HepG2 (cell line): ENCODE results near the gene PIGV. TPM values are rescaled to one million over a fixed set of nuclear protein-coding genes. Genes with fewer than 3 reads are reported as not detected.
A peak's percentile ranks its signal among the peaks of the same experiment; 100 is the strongest.

Experiments
- DMAP1 ChIP-seq: IDR thresholded peaks from 2 replicates; pipeline ENCODE4 v1.6.1; 2016
- GABPA ChIP-seq, 2 experiments: IDR thresholded peaks; 2 replicates each; pipeline ENCODE4 v1.6.1; 2011 to 2016; ENCODE audit warnings: low read depth in 2 of 2, low read length in 1 of 2, missing biosample characterization in 1 of 2, missing genetic modification characterization in 1 of 2
- ISL2 ChIP-seq: sonication (generic); formaldehyde crosslinking; IDR thresholded peaks from 2 replicates; pipeline ENCODE4 v1.5.0; 2020; ENCODE audit warnings: missing genetic modification reagents
- JUNB ChIP-seq: sonication (generic); formaldehyde crosslinking; IDR thresholded peaks from 2 replicates; pipeline ENCODE4 v1.8.0; 2022; ENCODE audit warnings: missing genetic modification reagents, mild to moderate bottlenecking, borderline replicate concordance
- KDM2A ChIP-seq: sonication (generic); formaldehyde crosslinking; IDR thresholded peaks from 2 replicates; pipeline ENCODE4 v1.4.0; 2020; ENCODE audit warnings: low read depth, missing genetic modification reagents, borderline replicate concordance
- MTA1 ChIP-seq: sonication (generic); formaldehyde crosslinking; IDR thresholded peaks from 2 replicates; pipeline ENCODE4 v1.4.0; 2020; ENCODE audit warnings: missing genetic modification reagents, mild to moderate bottlenecking, borderline replicate concordance
- NONO ChIP-seq, 2 experiments: fragments of 450-650 bp in 1 of 2; sonication (generic) in 1 of 2; formaldehyde crosslinking in 1 of 2; IDR thresholded peaks in 1 of 2; conservative IDR thresholded peaks in 1 of 2; 2 replicates each; pipeline versions ENCODE4 v1.6.1 to v1.8.0; 2017 to 2022; ENCODE audit warnings: mild to moderate bottlenecking in 1 of 2, missing genetic modification reagents in 1 of 2, moderate library complexity in 1 of 2
- NR1H2 ChIP-seq: sonication (generic); formaldehyde crosslinking; IDR thresholded peaks from 2 replicates; pipeline ENCODE4 v1.8.1; 2022; ENCODE audit warnings: low read depth, missing genetic modification reagents, borderline replicate concordance
- SIX1 ChIP-seq: sonication (generic); formaldehyde crosslinking; IDR thresholded peaks from 2 replicates; pipeline ENCODE4 v1.4.0; 2020; ENCODE audit warnings: missing genetic modification reagents, borderline replicate concordance
- SOX5 ChIP-seq: IDR thresholded peaks from 2 replicates; pipeline ENCODE4 v1.6.1; 2016; ENCODE audit warnings: borderline replicate concordance
- SP140L ChIP-seq: sonication (generic); formaldehyde crosslinking; IDR thresholded peaks from 2 replicates; pipeline ENCODE4 v1.4.0; 2020; ENCODE audit warnings: missing genetic modification reagents, borderline replicate concordance
- SP2 ChIP-seq: sonication (generic); formaldehyde crosslinking; IDR thresholded peaks from 2 replicates; pipeline ENCODE4 v1.5.1; 2020; ENCODE audit warnings: mild to moderate bottlenecking, missing genetic modification reagents
- TOPORS ChIP-seq: sonication (generic); formaldehyde crosslinking; IDR thresholded peaks from 2 replicates; pipeline ENCODE4 v1.8.0; 2023; ENCODE audit warnings: mild to moderate bottlenecking, missing genetic modification reagents
- ZBTB37 ChIP-seq: sonication (generic); formaldehyde crosslinking; IDR thresholded peaks from 2 replicates; pipeline ENCODE4 v1.4.0; 2020; ENCODE audit warnings: mild to moderate bottlenecking, missing genetic modification reagents
- ZNF496 ChIP-seq: sonication (generic); formaldehyde crosslinking; IDR thresholded peaks from 2 replicates; pipeline ENCODE4 v1.8.1; 2023; ENCODE audit warnings: mild to moderate bottlenecking, moderate library complexity, missing genetic modification reagents; ENCODE audit not compliant: insufficient replicate concordance
- ZNF567 ChIP-seq: sonication (generic); formaldehyde crosslinking; IDR thresholded peaks from 2 replicates; pipeline ENCODE4 v1.8.1; 2023; ENCODE audit warnings: mild to moderate bottlenecking, missing genetic modification reagents, borderline replicate concordance
- ZNF598 ChIP-seq: sonication (generic); formaldehyde crosslinking; IDR thresholded peaks from 2 replicates; pipeline ENCODE4 v1.5.1; 2020; ENCODE audit warnings: mild to moderate bottlenecking, missing genetic modification reagents, borderline replicate concordance
- ZNF616 ChIP-seq: sonication (generic); formaldehyde crosslinking; IDR thresholded peaks from 2 replicates; pipeline ENCODE4 v1.5.0; 2020; ENCODE audit warnings: low read depth, mild to moderate bottlenecking, missing genetic modification reagents
- ZNF782 ChIP-seq: sonication (generic); formaldehyde crosslinking; IDR thresholded peaks from 2 replicates; pipeline ENCODE4 v1.4.0; 2020; ENCODE audit warnings: missing genetic modification reagents, mild to moderate bottlenecking, borderline replicate concordance
- ZNF816 ChIP-seq: sonication (generic); formaldehyde crosslinking; IDR thresholded peaks from 2 replicates; pipeline ENCODE4 v1.8.0; 2022; ENCODE audit warnings: missing genetic modification reagents, mild to moderate bottlenecking, borderline replicate concordance
- ZNF891 ChIP-seq: sonication (generic); formaldehyde crosslinking; IDR thresholded peaks from 2 replicates; pipeline ENCODE4 v1.5.0; 2020; ENCODE audit warnings: mild to moderate bottlenecking, missing genetic modification reagents
- ZSCAN30 ChIP-seq: sonication (generic); formaldehyde crosslinking; IDR thresholded peaks from 2 replicates; pipeline ENCODE4 v1.5.0; 2020; ENCODE audit warnings: mild to moderate bottlenecking, missing genetic modification reagents
- polyA plus RNA-seq, 8 experiments: library from polyadenylated mRNA; depleted of rRNA in 3 of 8; stranded (reverse) in 7 of 8; unstranded in 1 of 8; fragments of >200 nt; fragmentation: Illumina TruSeq in 4 of 8; extraction: Trizol in 4 of 8; gene quantifications; 2 replicates each; pipeline versions ENCODE4 v1.2.1 to v1.2.3, GENCODE V29; 2011 to 2016; ENCODE audit warnings: low read depth in 4 of 8, missing spikeins in 1 of 8, mixed read lengths in 1 of 8; ENCODE audit not compliant: insufficient read depth in 1 of 8
- total RNA-seq, 5 experiments: library from RNA; depleted of rRNA; stranded (reverse); fragments of >200 nt; fragmentation: Illumina TruSeq; extraction: Trizol; gene quantifications; 2 replicates each; pipeline ENCODE4 v1.2.3, GENCODE V29; 2016; ENCODE audit warnings: low read depth in 1 of 5
- TF ChIP-seq, protein P1 (sequence below): sonication (generic); formaldehyde crosslinking; IDR thresholded peaks from 2 replicates; pipeline ENCODE4 v1.4.0; 2020; ENCODE audit warnings: missing genetic modification reagents, borderline replicate concordance
- TF ChIP-seq, protein P2 (sequence below): sonication (generic); formaldehyde crosslinking; IDR thresholded peaks from 2 replicates; pipeline ENCODE4 v1.5.0; 2020; ENCODE audit warnings: missing genetic modification reagents
- TF ChIP-seq, protein P3 (sequence below): sonication (generic); formaldehyde crosslinking; IDR thresholded peaks from 2 replicates; pipeline ENCODE4 v1.8.0; 2022; ENCODE audit warnings: missing genetic modification reagents, low read depth, mild to moderate bottlenecking, borderline replicate concordance

Gene PIGV
- total and polyA plus RNA-seq, 2 of the 13 experiments (the other 11 are each of a cell fraction or from before 2014, with no cell fraction given), result 13.5 to 22.7 TPM

- TF ChIP-seq SP140L (no peak), ZNF782 (CRISPR knock-in tag) (no peak), TOPORS (CRISPR knock-in tag) (no peak), ZNF567 (CRISPR knock-in tag) (no peak), GABPA (IDR thresholded peaks at IDR 0.05; ENCODE audit: low read depth, low read length) (no peak), GABPA (CRISPR knock-in tag; IDR thresholded peaks at IDR 0.05; ENCODE audit: low read depth) (peak; percentile 68), ZNF891 (no peak), KDM2A (CRISPR knock-in tag) (no peak), NR1H2 (CRISPR knock-in tag) (no peak), ISL2 (CRISPR knock-in tag) (no peak), ZBTB37 (CRISPR knock-in tag) (no peak), NONO (IDR thresholded peaks at IDR 0.05) (no peak), NONO (CRISPR knock-in tag; conservative IDR thresholded peaks at IDR 0.05) (0 out of 2 replicates have a peak, but pooled peaks have one; percentile 29), SP2 (CRISPR knock-in tag) (no peak), MTA1 (CRISPR knock-in tag) (no peak), DMAP1 (CRISPR knock-in tag) (no peak), JUNB (CRISPR knock-in tag) (no peak), ZNF496 (CRISPR knock-in tag) (no peak), SIX1 (CRISPR knock-in tag) (no peak), ZNF598 (no peak), SOX5 (CRISPR knock-in tag) (no peak), ZSCAN30 (CRISPR knock-in tag) (no peak), ZNF816 (CRISPR knock-in tag) (no peak), ZNF616 (CRISPR knock-in tag) (no peak)
- TF ChIP-seq, protein P1, sequence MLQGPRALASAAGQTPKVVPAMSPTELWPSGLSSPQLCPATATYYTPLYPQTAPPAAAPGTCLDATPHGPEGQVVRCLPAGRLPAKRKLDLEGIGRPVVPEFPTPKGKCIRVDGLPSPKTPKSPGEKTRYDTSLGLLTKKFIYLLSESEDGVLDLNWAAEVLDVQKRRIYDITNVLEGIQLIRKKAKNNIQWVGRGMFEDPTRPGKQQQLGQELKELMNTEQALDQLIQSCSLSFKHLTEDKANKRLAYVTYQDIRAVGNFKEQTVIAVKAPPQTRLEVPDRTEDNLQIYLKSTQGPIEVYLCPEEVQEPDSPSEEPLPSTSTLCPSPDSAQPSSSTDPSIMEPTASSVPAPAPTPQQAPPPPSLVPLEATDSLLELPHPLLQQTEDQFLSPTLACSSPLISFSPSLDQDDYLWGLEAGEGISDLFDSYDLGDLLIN (CRISPR knock-in tag), result no peak
- TF ChIP-seq, protein P2, sequence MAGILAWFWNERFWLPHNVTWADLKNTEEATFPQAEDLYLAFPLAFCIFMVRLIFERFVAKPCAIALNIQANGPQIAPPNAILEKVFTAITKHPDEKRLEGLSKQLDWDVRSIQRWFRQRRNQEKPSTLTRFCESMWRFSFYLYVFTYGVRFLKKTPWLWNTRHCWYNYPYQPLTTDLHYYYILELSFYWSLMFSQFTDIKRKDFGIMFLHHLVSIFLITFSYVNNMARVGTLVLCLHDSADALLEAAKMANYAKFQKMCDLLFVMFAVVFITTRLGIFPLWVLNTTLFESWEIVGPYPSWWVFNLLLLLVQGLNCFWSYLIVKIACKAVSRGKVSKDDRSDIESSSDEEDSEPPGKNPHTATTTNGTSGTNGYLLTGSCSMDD, result no peak
- TF ChIP-seq, protein P3, sequence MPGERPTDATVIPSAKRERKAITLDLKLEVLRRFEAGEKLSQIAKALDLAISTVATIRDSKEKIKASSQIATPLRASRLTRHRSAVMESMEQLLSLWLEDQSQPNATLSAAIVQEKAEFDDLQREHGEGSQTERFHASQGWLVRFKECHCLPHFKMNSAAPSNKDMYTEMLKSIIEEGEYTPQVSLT (CRISPR knock-in tag), result no peak
These were observed 1.9 kb upstream of the PIGV start (continued) for GRCh38 chr1:26785611-26786436.
